IgD-negative memory B cell (primary cell): ENCODE data around the gene MUC6. TPM values are rescaled to one million over a fixed set of nuclear protein-coding genes. Genes with fewer than 3 reads are reported as not detected.
A peak's percentile ranks its signal among the peaks of the same experiment; 100 is the strongest.

Experiments
- H3K27ac Mint-ChIP-seq, 3 donors: one replicate each; pipeline ENCODE4 v1.8.0; 2020 to 2022; ENCODE audit warnings: mild to moderate bottlenecking in 3 of 3, mixed read lengths in 3 of 3, moderate library complexity in 1 of 3
- H3K27me3 Mint-ChIP-seq: one replicate; pipeline ENCODE4 v1.8.0; 2021; ENCODE audit warnings: mixed read lengths
- H3K36me3 Mint-ChIP-seq: one replicate; pipeline ENCODE4 v1.8.0; 2020; ENCODE audit warnings: mild to moderate bottlenecking, mixed read lengths
- H3K4me1 Mint-ChIP-seq, 3 donors: one replicate each; pipeline ENCODE4 v1.8.0; 2020 to 2022; ENCODE audit warnings: mixed read lengths in 3 of 3, mild to moderate bottlenecking in 1 of 3
- H3K4me3 Mint-ChIP-seq, 4 donors: one replicate each; pipeline ENCODE4 v1.8.0; 2020 to 2022; ENCODE audit warnings: mild to moderate bottlenecking in 4 of 4, mixed read lengths in 4 of 4, moderate library complexity in 3 of 4
- H3K9me3 Mint-ChIP-seq, 3 donors: one replicate each; pipeline ENCODE4 v1.8.0; 2020 to 2021; ENCODE audit warnings: mixed read lengths in 3 of 3, mild to moderate bottlenecking in 1 of 3
- polyA plus RNA-seq: library from polyadenylated mRNA; unstranded; fragments of 300-500 nt; fragmentation: Illumina TruSeq; gene quantifications from one replicate; pipeline ENCODE4 v1.2.3, GENCODE V29; 2021

Gene MUC6
- polyA plus RNA-seq, 1 donor from 2014 or later, result not detected

GRCh38 chr11:1049071-1049405 is 12.5 kb upstream of the MUC6 start:
- Mint-ChIP-seq H3K4me3 (no peak overlapping the region), H3K4me1 (peaks cover 0 to 2% (median under 1%) of the 10 kb centered on the region in 3 donors), H3K9me3 (peaks cover 0 to 5% (median 0%) of the 10 kb centered on the region in 3 donors), H3K36me3 (no peaks in the 10 kb centered on the region), H3K27me3 (peaks cover 10% of the 10 kb centered on the region), H3K27ac (no peak overlapping the region)

- peaks cover 15% of the 10 kb centered on the region for H3K27me3 Mint-ChIP-seq
- H3K27ac Mint-ChIP-seq, result no peak overlapping the region
Measured at GRCh38 chr11:1048375-1049070, 12.0 kb upstream of the MUC6 start.

GRCh38 chr11:1047595-1048156 is 11.2 kb upstream of the MUC6 start:
- Mint-ChIP-seq H3K9me3 (peaks cover 0 to 5% (median 0%) of the 10 kb centered on the region in 3 donors), H3K36me3 (no peaks in the 10 kb centered on the region), H3K4me3 (no peak overlapping the region), H3K27me3 (peaks cover 15% of the 10 kb centered on the region), H3K4me1 (peaks cover 0 to 2% (median 2%) of the 10 kb centered on the region in 3 donors), H3K27ac (no peak overlapping the region)

More at GRCh38 chr11:1048375-1049070, 12.0 kb upstream of the MUC6 start:
- Mint-ChIP-seq H3K9me3 (peaks cover 0 to 5% (median 0%) of the 10 kb centered on the region in 3 donors), H3K4me3 (no peak overlapping the region), H3K36me3 (no peaks in the 10 kb centered on the region), H3K4me1 (peaks cover 0 to 2% (median 2%) of the 10 kb centered on the region in 3 donors)

- Mint-ChIP-seq H3K4me3 (no peak overlapping the region), H3K9me3 (peaks cover 0 to 5% (median 0%) of the 10 kb centered on the region in 3 donors), H3K4me1 (peaks cover 0 to 2% (median 0%) of the 10 kb centered on the region in 3 donors), H3K36me3 (no peaks in the 10 kb centered on the region), H3K27me3 (peaks cover 16% of the 10 kb centered on the region), H3K27ac (no peak overlapping the region)
Measured at GRCh38 chr11:1044160-1044559, 7.6 kb upstream of the MUC6 start.

DNA sequence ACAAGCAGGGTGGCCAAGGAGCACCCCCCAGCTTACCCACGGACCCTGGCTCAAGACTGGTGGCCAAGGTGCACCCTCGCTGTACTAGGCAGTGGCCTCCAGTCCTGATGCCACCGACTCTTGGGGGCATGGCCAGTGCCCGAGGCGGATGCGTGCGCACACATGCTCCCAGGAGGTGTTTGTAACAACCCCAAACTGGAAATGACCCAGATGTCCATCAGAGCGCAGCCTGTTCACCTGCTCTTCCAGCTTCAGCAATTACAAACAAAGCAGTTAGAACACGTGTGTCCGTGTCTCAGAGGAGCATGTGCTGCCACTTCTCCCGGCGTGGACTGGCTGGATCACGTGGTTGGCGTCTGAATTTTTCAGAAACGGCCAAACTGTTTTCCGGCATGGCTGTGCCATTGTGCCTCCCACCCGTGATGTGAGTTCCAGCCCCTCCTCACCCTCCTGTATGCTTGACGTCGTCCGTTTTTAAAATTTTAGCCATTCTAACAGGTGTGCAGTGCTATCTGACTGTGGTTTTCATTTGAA is 7.1 kb upstream of the MUC6 start:
- peaks cover 0 to 2% (median 0%) of the 10 kb centered on the region in 3 donors for H3K4me1 Mint-ChIP-seq

GRCh38 chr11:1042626-1043562 is 6.4 kb upstream of the MUC6 start:
- Mint-ChIP-seq H3K4me3 (no peak overlapping the region), H3K27me3 (peaks cover 16% of the 10 kb centered on the region), H3K9me3 (peaks cover 0 to 5% (median 0%) of the 10 kb centered on the region in 3 donors), H3K36me3 (no peaks in the 10 kb centered on the region), H3K4me1 (peaks cover 0 to 2% (median 0%) of the 10 kb centered on the region in 3 donors), H3K27ac (no peak overlapping the region)

More for the DNA sequence above, 7.1 kb upstream of the MUC6 start:
- no peaks in the 10 kb centered on the region for H3K36me3 Mint-ChIP-seq
- no peak overlapping the region for H3K27ac Mint-ChIP-seq
- no peak overlapping the region for H3K4me3 Mint-ChIP-seq
- H3K27me3 Mint-ChIP-seq, result peaks cover 16% of the 10 kb centered on the region
- peaks cover 0 to 5% (median 0%) of the 10 kb centered on the region in 3 donors for H3K9me3 Mint-ChIP-seq

- Mint-ChIP-seq H3K36me3 (no peaks in the 10 kb centered on the region), H3K9me3 (peaks cover 0 to 5% (median 0%) of the 10 kb centered on the region in 3 donors), H3K4me3 (no peak overlapping the region), H3K27ac (no peak overlapping the region), H3K27me3 (peaks cover 14% of the 10 kb centered on the region), H3K4me1 (peaks cover 0 to 2% (median 0%) of the 10 kb centered on the region in 3 donors)
Measured at GRCh38 chr11:1041936-1042608, 5.6 kb upstream of the MUC6 start.

DNA sequence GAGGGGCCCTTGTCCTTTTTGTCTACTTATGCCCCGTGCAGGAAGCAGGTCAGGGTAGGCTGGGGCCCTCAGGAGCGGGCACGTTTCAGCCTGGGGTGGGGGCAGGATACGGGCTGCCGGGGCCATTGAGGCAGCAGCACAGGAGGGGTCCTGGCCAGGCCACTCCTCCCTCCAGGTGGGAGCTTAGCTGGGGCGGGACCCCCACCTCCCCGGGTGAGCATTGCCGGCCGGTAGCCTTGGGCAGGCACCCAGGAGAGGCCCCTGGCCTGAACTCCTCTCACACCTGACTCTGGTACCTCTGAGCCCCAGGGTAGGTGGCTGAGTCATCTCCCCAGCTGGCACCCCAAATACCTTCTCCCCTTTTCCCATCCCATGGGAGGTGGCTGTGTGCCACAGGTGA is 5.0 kb upstream of the MUC6 start:
- H3K9me3 Mint-ChIP-seq, result peaks cover 0 to 5% (median 0%) of the 10 kb centered on the region in 3 donors
- H3K27me3 Mint-ChIP-seq, result peaks cover 11% of the 10 kb centered on the region
- H3K4me3 Mint-ChIP-seq, result no peak overlapping the region
- no peaks in the 10 kb centered on the region for H3K36me3 Mint-ChIP-seq
- peaks cover 0 to 2% (median 0%) of the 10 kb centered on the region in 3 donors for H3K4me1 Mint-ChIP-seq
- no peak overlapping the region for H3K27ac Mint-ChIP-seq

DNA sequence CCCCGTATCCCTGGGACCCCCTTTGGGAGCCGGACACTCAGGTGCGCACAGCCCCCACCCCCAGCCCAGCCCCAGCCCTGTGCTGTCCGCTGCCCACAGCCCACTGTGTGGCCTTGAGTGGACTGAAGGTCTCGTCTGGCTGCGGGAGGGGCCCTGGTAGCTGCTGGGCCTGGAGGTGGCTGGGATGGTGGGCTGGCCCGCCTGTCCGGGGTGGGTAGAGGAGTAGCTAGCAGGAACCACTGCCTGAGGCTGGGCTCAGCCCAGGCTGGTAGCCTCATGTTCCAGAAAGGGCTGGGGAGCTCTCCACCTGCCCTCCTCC is 4.6 kb upstream of the MUC6 start:
- no peak overlapping the region for H3K27ac Mint-ChIP-seq
- peaks cover 10% of the 10 kb centered on the region for H3K27me3 Mint-ChIP-seq
- H3K9me3 Mint-ChIP-seq, result peaks cover 0 to 5% (median 0%) of the 10 kb centered on the region in 3 donors
- H3K4me1 Mint-ChIP-seq, result peaks cover 0 to 2% (median 0%) of the 10 kb centered on the region in 3 donors
- no peak overlapping the region for H3K4me3 Mint-ChIP-seq
- H3K36me3 Mint-ChIP-seq, result no peaks in the 10 kb centered on the region

DNA sequence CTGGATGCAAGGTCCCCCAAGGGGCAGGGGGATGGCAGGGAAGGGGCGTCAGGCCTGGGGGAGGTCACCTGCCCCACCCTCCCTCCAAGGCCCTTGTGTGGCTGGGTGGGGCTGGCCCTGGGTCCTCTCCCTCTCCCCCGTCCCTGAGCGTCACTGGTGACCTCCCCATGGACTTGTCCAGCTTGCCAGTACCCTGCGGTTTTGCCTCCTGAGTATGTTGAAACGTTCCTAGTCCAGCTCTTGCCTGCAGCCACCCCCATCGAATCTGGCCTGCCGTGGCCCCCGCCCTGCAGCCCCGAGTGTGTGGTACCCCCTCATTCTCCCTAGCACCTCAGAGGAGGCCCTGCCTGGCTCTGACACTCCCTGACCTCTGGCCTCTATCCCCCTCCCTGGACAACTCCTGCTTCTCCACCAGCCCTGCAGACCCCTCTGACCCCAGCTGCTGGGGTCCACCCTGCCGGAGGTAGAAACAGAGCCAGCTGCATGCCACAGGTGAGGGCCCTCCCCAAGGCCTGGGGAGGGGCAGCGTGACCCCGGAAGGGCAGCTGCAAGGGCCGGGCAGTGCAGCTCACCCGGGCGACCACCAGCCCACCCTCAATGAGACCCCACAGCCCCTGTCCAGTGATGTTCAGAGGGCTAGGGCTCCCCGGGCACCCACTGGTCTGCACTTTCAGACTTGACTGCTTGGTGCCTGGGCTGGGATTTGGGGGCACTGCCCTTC is 4.1 kb upstream of the MUC6 start:
- Mint-ChIP-seq H3K9me3 (peaks cover 0 to 5% (median 0%) of the 10 kb centered on the region in 3 donors), H3K27ac (no peak overlapping the region), H3K36me3 (no peaks in the 10 kb centered on the region), H3K27me3 (peaks cover 9% of the 10 kb centered on the region), H3K4me3 (no peak overlapping the region), H3K4me1 (peaks cover 0 to 2% (median 0%) of the 10 kb centered on the region in 3 donors)

DNA sequence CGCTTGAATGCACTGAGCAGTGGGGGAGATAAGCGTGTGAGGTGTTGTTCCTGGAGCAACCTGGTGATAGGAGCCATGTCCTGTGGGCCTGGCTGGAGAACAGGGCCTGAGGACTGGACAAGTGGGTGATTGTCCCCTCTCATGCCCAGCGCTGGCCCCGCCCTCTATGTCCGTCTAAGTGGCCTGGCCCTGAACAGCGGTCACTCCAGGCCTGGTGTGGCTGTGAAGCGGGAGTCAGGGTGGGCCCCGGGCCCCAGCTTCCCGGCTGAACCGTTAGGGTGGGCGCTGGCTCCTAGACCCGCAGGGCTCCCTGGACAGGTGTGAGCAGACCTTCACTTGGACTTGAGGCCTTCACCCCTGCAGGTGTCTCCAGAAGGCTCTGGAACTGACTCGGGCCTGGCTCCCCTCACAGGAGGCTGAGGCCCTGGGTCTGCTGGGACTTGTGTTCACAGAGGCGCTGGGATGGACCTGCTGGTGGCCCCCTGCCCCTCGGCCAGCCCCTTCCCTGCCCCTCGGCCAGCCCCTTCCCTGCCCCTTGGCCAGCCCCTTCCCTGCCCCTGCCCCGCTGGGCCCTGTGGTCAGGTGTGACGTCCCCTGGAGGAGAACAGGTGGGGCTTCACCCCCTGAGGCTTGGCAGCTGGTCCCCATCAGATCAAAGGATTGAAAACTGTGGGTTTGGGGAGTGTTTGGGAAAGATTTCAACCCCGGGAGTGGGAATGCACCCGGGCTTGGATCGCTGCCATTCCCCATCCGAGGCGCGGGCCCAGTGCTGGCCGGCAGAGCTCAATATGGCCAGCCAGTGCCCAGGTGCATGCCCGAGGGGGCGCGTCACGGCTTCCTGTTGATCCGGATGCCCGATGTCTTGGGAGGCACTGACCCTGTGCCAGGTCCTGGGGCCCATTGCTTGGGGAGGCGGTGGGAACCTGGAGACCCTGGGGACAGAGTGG is 3.2 kb upstream of the MUC6 start:
- H3K9me3 Mint-ChIP-seq, result peaks cover 0 to under 1% (median 0%) of the 10 kb centered on the region in 3 donors
- peaks cover 0 to 2% (median 0%) of the 10 kb centered on the region in 3 donors for H3K4me1 Mint-ChIP-seq
- no peaks in the 10 kb centered on the region for H3K36me3 Mint-ChIP-seq
- H3K4me3 Mint-ChIP-seq, result no peak overlapping the region
- peaks cover 8% of the 10 kb centered on the region for H3K27me3 Mint-ChIP-seq
- no peak overlapping the region for H3K27ac Mint-ChIP-seq

GRCh38 chr11:1038921-1039320 is 2.4 kb upstream of the MUC6 start:
- Mint-ChIP-seq H3K4me3 (no peak overlapping the region), H3K36me3 (no peaks in the 10 kb centered on the region), H3K27ac (no peak overlapping the region), H3K27me3 (peaks cover 7% of the 10 kb centered on the region), H3K9me3 (no peaks in the 10 kb centered on the region), H3K4me1 (peaks cover 0 to under 1% (median 0%) of the 10 kb centered on the region in 3 donors)

GRCh38 chr11:1038361-1038760 is 1.8 kb upstream of the MUC6 start:
- Mint-ChIP-seq H3K4me3 (peak overlapping the region in 1 of 4 donors; percentile 33), H3K4me1 (no peaks in the 10 kb centered on the region), H3K27me3 (peaks cover 3% of the 10 kb centered on the region), H3K27ac (no peak overlapping the region), H3K36me3 (no peaks in the 10 kb centered on the region), H3K9me3 (no peaks in the 10 kb centered on the region)
